SH-SY5Y (cell line): ENCODE results near the gene PPT1.

Experiments used
- GATA2 ChIP-seq: IDR thresholded peaks from 2 replicates; pipeline ENCODE4 v1.6.1; 2011; ENCODE audit warnings: mild to moderate bottlenecking, low read depth, low read length
- GATA3 ChIP-seq: IDR thresholded peaks from 2 replicates; pipeline ENCODE4 v1.6.1; 2011; ENCODE audit warnings: low read depth, mild to moderate bottlenecking, low read length, moderate library complexity

DNA sequence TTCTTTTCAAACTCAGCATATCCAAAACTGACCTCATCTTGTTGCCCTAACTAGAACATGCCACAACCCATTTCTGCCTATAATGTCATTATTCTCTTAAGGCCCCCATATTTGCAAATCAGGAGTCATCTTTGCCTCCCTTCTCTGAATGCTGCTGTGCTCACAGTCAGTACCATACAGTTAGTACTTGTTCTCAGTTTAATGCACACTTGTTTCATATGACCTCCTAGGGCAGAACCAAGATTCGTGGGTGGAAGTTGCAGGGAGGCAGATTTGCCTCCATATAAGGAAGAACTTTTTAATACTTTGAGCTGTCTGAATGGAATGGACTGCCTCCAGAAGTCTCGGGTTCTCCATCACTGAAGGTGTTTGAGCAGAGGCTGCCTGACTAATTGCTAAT is 47.3 kb downstream of the PPT1 start:
- TF ChIP-seq GATA3, result no peak
- no peak for TF ChIP-seq GATA2
